ENCODE data around the gene PLEK. TPM values are rescaled to one million over a fixed set of nuclear protein-coding genes. Genes with fewer than 3 reads are reported as not detected.
A peak's percentile ranks its signal among the peaks of the same experiment; 100 is the strongest.

Gene PLEK
- total and polyA plus RNA-seq, 7 experiments from 2014 or later, result 0.37 to 210 (median 3.7) TPM

GRCh38 chr2:68385907-68386287 lies 20.8 kb downstream of the PLEK start:
- H3K4me1 Mint-ChIP-seq, result peaks cover 15 to 45% (median 24%) of the 10 kb centered on the region in 7 donors
- Histone ChIP-seq H3K4me1 (ENCODE audit: control insufficient read depth in 2 of 2, insufficient read depth in 2 of 2, low read length in 2 of 2) (peaks cover 0 to 58% of the 10 kb centered on the region in 2 donors), H3K4me3 (ENCODE audit: low read length) (no peak overlapping the region), H3K27me3 (ENCODE audit: control insufficient read depth in 2 of 2, insufficient read depth in 2 of 2, low read length in 2 of 2) (no peaks in the 10 kb centered on the region), H3K36me3 (ENCODE audit: control insufficient read depth in 2 of 3, insufficient read depth in 3 of 3, low read length in 3 of 3) (peaks cover 0 to 39% (median 0%) of the 10 kb centered on the region in 3 experiments), H3K27ac (ENCODE audit: low read depth, low read length) (no peak overlapping the region), H3K9me3 (ENCODE audit: control insufficient read depth in 2 of 3, low read length in 3 of 3) (no peaks in the 10 kb centered on the region)
- ChIA-PET CTCF (no interaction called here), POLR2A (no interaction called here)
- peaks cover 0 to 2% (median 0%) of the 10 kb centered on the region in 11 donors for H3K9me3 Mint-ChIP-seq
- H3K36me3 Mint-ChIP-seq, result peaks cover 0 to 1% (median 0%) of the 10 kb centered on the region in 5 donors
- intact Hi-C loops (cut with micrococcal nuclease), result loop anchor here in 1 of 2 donors (2.0 to 10.0 kb wide), 3 partner anchors 23 to 269 kb away; no protein-coding TSS in a partner anchor
- no peak overlapping the region for H3K27ac Mint-ChIP-seq
- DNase-seq (no peak), ATAC-seq (no peak)
- H3K4me3 Mint-ChIP-seq, result no peak overlapping the region
- H3K27me3 Mint-ChIP-seq, result peaks cover 0 to 8% (median 0%) of the 10 kb centered on the region in 5 donors

GRCh38 chr2:68386365-68386764 lies 21.3 kb downstream of the PLEK start:
- DNase-seq (no peak), ATAC-seq (no peak)
- peaks cover 0 to 34% (median 0%) of the 10 kb centered on the region in 3 experiments for H3K36me3 ChIP-seq (ENCODE audit: control insufficient read depth in 2 of 3, insufficient read depth in 3 of 3, low read length in 3 of 3)
- ChIA-PET POLR2A (no interaction called here), CTCF (no interaction called here)
- intact Hi-C loops (cut with micrococcal nuclease), result loop anchor here in 1 of 2 donors (2.0 to 10.0 kb wide), 3 partner anchors 24 to 268 kb away; no protein-coding TSS in a partner anchor
- peaks cover 0 to 58% of the 10 kb centered on the region in 2 donors for H3K4me1 ChIP-seq (ENCODE audit: control insufficient read depth in 2 of 2, insufficient read depth in 2 of 2, low read length in 2 of 2)
- no peak overlapping the region for H3K27ac ChIP-seq (ENCODE audit: low read depth, low read length)
- peaks cover 15 to 44% (median 23%) of the 10 kb centered on the region in 7 donors for H3K4me1 Mint-ChIP-seq
- H3K9me3 ChIP-seq (ENCODE audit: control insufficient read depth in 2 of 3, low read length in 3 of 3), result no peaks in the 10 kb centered on the region
- no peaks in the 10 kb centered on the region for H3K27me3 ChIP-seq (ENCODE audit: control insufficient read depth in 2 of 2, insufficient read depth in 2 of 2, low read length in 2 of 2)
- H3K27ac Mint-ChIP-seq, result peak overlapping the region in 1 of 9 donors; percentile 64
- H3K4me3 Mint-ChIP-seq, result no peak overlapping the region
- no peak overlapping the region for H3K4me3 ChIP-seq (ENCODE audit: low read length)
- peaks cover 0 to 2% (median 0%) of the 10 kb centered on the region in 11 donors for H3K9me3 Mint-ChIP-seq
- H3K36me3 Mint-ChIP-seq, result peaks cover 0 to 1% (median 0%) of the 10 kb centered on the region in 5 donors
- H3K27me3 Mint-ChIP-seq, result peaks cover 0 to 10% (median 0%) of the 10 kb centered on the region in 5 donors

- H3K27me3 ChIP-seq (ENCODE audit: control insufficient read depth in 2 of 2, insufficient read depth in 2 of 2, low read length in 2 of 2), result no peaks in the 10 kb centered on the region
- Mint-ChIP-seq H3K4me1 (peaks cover 15 to 41% (median 23%) of the 10 kb centered on the region in 7 donors), H3K27ac (peak overlapping the region in 3 of 9 donors; percentile 34 to 77 (median 38)), H3K9me3 (peaks cover 0 to 2% (median 0%) of the 10 kb centered on the region in 11 donors), H3K36me3 (peaks cover 0 to 1% (median 0%) of the 10 kb centered on the region in 5 donors), H3K27me3 (peaks cover 0 to 20% (median 0%) of the 10 kb centered on the region in 5 donors), H3K4me3 (peak overlapping the region in 3 of 10 donors; percentile 32 to 49 (median 39))
- no peaks in the 10 kb centered on the region for H3K9me3 ChIP-seq (ENCODE audit: control insufficient read depth in 2 of 3, low read length in 3 of 3)
- ChIA-PET CTCF (no interaction called here), POLR2A (no interaction called here)
- ATAC-seq, result peak; percentile 71
- intact Hi-C loops (cut with micrococcal nuclease), result loop anchor here in 1 of 2 donors (1.0 to 10.0 kb wide), 4 partner anchors 25 to 267 kb away; no protein-coding TSS in a partner anchor
- DNase-seq, result no peak
- H3K4me3 ChIP-seq (ENCODE audit: low read length), result no peak overlapping the region
- H3K4me1 ChIP-seq (ENCODE audit: control insufficient read depth in 2 of 2, insufficient read depth in 2 of 2, low read length in 2 of 2), result peaks cover 0 to 55% of the 10 kb centered on the region in 2 donors
- peaks cover 0 to 27% (median 0%) of the 10 kb centered on the region in 3 experiments for H3K36me3 ChIP-seq (ENCODE audit: control insufficient read depth in 2 of 3, insufficient read depth in 3 of 3, low read length in 3 of 3)
- H3K27ac ChIP-seq (ENCODE audit: low read depth, low read length), result no peak overlapping the region
Observed at GRCh38 chr2:68387408-68388350, 22.6 kb downstream of the PLEK start.

- Histone ChIP-seq H3K4me1 (ENCODE audit: control insufficient read depth in 2 of 2, insufficient read depth in 2 of 2, low read length in 2 of 2) (peaks cover 0 to 55% of the 10 kb centered on the region in 2 donors), H3K36me3 (ENCODE audit: control insufficient read depth in 2 of 3, insufficient read depth in 3 of 3, low read length in 3 of 3) (peaks cover 0 to 31% (median 0%) of the 10 kb centered on the region in 3 experiments), H3K27ac (ENCODE audit: low read depth, low read length) (no peak overlapping the region), H3K9me3 (ENCODE audit: control insufficient read depth in 2 of 3, low read length in 3 of 3) (no peaks in the 10 kb centered on the region), H3K27me3 (ENCODE audit: control insufficient read depth in 2 of 2, insufficient read depth in 2 of 2, low read length in 2 of 2) (no peaks in the 10 kb centered on the region), H3K4me3 (ENCODE audit: low read length) (no peak overlapping the region)
- H3K4me1 Mint-ChIP-seq, result peaks cover 15 to 41% (median 23%) of the 10 kb centered on the region in 7 donors
- POLR2A ChIA-PET, result interaction anchor here (0.6 kb wide), 1 partner anchor 431 kb away, joined by 4 read pairs; no protein-coding TSS in a partner anchor
- CTCF ChIA-PET, result no interaction called here
- peaks cover 0 to 2% (median 0%) of the 10 kb centered on the region in 11 donors for H3K9me3 Mint-ChIP-seq
- peak overlapping the region in 1 of 9 donors; percentile 77 for H3K27ac Mint-ChIP-seq
- peaks cover 0 to 22% (median 0%) of the 10 kb centered on the region in 5 donors for H3K27me3 Mint-ChIP-seq
- ATAC-seq (no peak), DNase-seq (no peak)
- peaks cover 0 to 1% (median 0%) of the 10 kb centered on the region in 5 donors for H3K36me3 Mint-ChIP-seq
- intact Hi-C loops (cut with micrococcal nuclease), result loop anchor here in 1 of 2 donors (5.0 to 10.0 kb wide), 2 partner anchors 34 to 266 kb away; no protein-coding TSS in a partner anchor
- H3K4me3 Mint-ChIP-seq, result peak overlapping the region in 2 of 10 donors; percentile 1 to 39
Observed at GRCh38 chr2:68388358-68388757, 23.3 kb downstream of the PLEK start.

- H3K27me3 ChIP-seq (ENCODE audit: control insufficient read depth in 2 of 2, insufficient read depth in 2 of 2, low read length in 2 of 2), result no peaks in the 10 kb centered on the region
- Mint-ChIP-seq H3K27me3 (peaks cover 0 to 24% (median 0%) of the 10 kb centered on the region in 5 donors), H3K9me3 (peaks cover 0 to 2% (median 0%) of the 10 kb centered on the region in 11 donors), H3K36me3 (peaks cover 0 to 1% (median 0%) of the 10 kb centered on the region in 5 donors), H3K27ac (peak overlapping the region in 1 of 9 donors; percentile 77), H3K4me1 (peaks cover 15 to 41% (median 23%) of the 10 kb centered on the region in 7 donors), H3K4me3 (peak overlapping the region in 1 of 10 donors; percentile 39)
- no peak for ATAC-seq
- intact Hi-C loops (cut with micrococcal nuclease), result loop anchor here in 1 of 2 donors (5.0 to 10.0 kb wide), 2 partner anchors 34 to 266 kb away; no protein-coding TSS in a partner anchor
- no peak for DNase-seq
- no peak overlapping the region for H3K27ac ChIP-seq (ENCODE audit: low read depth, low read length)
- H3K4me1 ChIP-seq (ENCODE audit: control insufficient read depth in 2 of 2, insufficient read depth in 2 of 2, low read length in 2 of 2), result peaks cover 0 to 55% of the 10 kb centered on the region in 2 donors
- no peak overlapping the region for H3K4me3 ChIP-seq (ENCODE audit: low read length)
- H3K36me3 ChIP-seq (ENCODE audit: control insufficient read depth in 2 of 3, insufficient read depth in 3 of 3, low read length in 3 of 3), result peaks cover 0 to 35% (median 0%) of the 10 kb centered on the region in 3 experiments
- ChIA-PET POLR2A (interaction anchor here (0.6 kb wide), 1 partner anchor 431 kb away, joined by 4 read pairs; no protein-coding TSS in a partner anchor), CTCF (no interaction called here)
- no peaks in the 10 kb centered on the region for H3K9me3 ChIP-seq (ENCODE audit: control insufficient read depth in 2 of 3, low read length in 3 of 3)
Observed at GRCh38 chr2:68388772-68389171, 23.7 kb downstream of the PLEK start.

GRCh38 chr2:68390114-68390513 lies 25.0 kb downstream of the PLEK start:
- Histone ChIP-seq H3K4me1 (ENCODE audit: control insufficient read depth in 2 of 2, insufficient read depth in 2 of 2, low read length in 2 of 2) (peaks cover 0 to 50% of the 10 kb centered on the region in 2 donors), H3K27ac (ENCODE audit: low read depth, low read length) (no peak overlapping the region), H3K27me3 (ENCODE audit: control insufficient read depth in 2 of 2, insufficient read depth in 2 of 2, low read length in 2 of 2) (no peaks in the 10 kb centered on the region), H3K36me3 (ENCODE audit: control insufficient read depth in 2 of 3, insufficient read depth in 3 of 3, low read length in 3 of 3) (peaks cover 0 to 47% (median 0%) of the 10 kb centered on the region in 3 experiments), H3K4me3 (ENCODE audit: low read length) (no peak overlapping the region), H3K9me3 (ENCODE audit: control insufficient read depth in 2 of 3, low read length in 3 of 3) (no peaks in the 10 kb centered on the region)
- Mint-ChIP-seq H3K36me3 (peaks cover 0 to 1% (median 0%) of the 10 kb centered on the region in 5 donors), H3K4me3 (no peak overlapping the region), H3K4me1 (peaks cover 15 to 41% (median 22%) of the 10 kb centered on the region in 7 donors), H3K27me3 (peaks cover 0 to 28% (median 0%) of the 10 kb centered on the region in 5 donors), H3K9me3 (peaks cover 0 to 2% (median 0%) of the 10 kb centered on the region in 11 donors), H3K27ac (no peak overlapping the region)
- ChIA-PET CTCF (interaction anchor here (0.9 kb wide), 1 partner anchor 352 kb away, joined by 3 read pairs; no protein-coding TSS in a partner anchor), POLR2A (no interaction called here)
- intact Hi-C loops (cut with micrococcal nuclease), result no loop called here
- no peak for ATAC-seq
- no peak for DNase-seq

Data from naive thymus-derived CD4-positive, alpha-beta T cell (primary cell).